GM23338 (cell line): ENCODE results near the gene NCR3LG1. TPM values are rescaled to one million over a fixed set of nuclear protein-coding genes. Genes with fewer than 3 reads are reported as not detected.

Experiments used
- NANOG ChIP-seq: IDR thresholded peaks from 2 replicates; pipeline ENCODE4 v1.6.1; 2016; ENCODE audit warnings: antibody characterized with exemption, borderline replicate concordance
- STAT1 ChIP-seq: IDR thresholded peaks from one replicate; pipeline ENCODE4 v1.6.1; 2016; ENCODE audit warnings: antibody characterized with exemption; ENCODE audit not compliant: unreplicated experiment
- ZNF114 ChIP-seq: fragments of 250-450 bp; sonication (Bioruptor Pico); IDR thresholded peaks from 2 replicates; pipeline ENCODE4 v1.5.0; 2020; ENCODE audit warnings: mild to moderate bottlenecking, moderate library complexity
- polyA plus RNA-seq: library from polyadenylated mRNA; unstranded; fragments of >200 nt; fragmentation: Nextera tagmentation; extraction: Ambion mirVana; gene quantifications from 2 replicates; pipeline ENCODE4 v1.2.1, GENCODE V29; 2016
- total RNA-seq: library from RNA; depleted of rRNA; stranded (reverse); fragments of >200 nt; shearing (Covaris generic); gene quantifications from 2 replicates; pipeline ENCODE4 v1.2.3, GENCODE V29; 2014
- TF ChIP-seq, protein P1 (sequence below): fragments of 250-450 bp; sonication (Bioruptor Pico); IDR thresholded peaks from 2 replicates; pipeline ENCODE4 v1.5.0; 2020; ENCODE audit warnings: mild to moderate bottlenecking, moderate library complexity
- TF ChIP-seq, protein P2 (sequence below), 2 experiments: fragments of 200-600 bp in 1 of 2; sonication (generic) in 1 of 2; conservative IDR thresholded peaks; 2 replicates each; pipeline versions ENCODE4 v1.5.1 to v1.6.1; 2016 to 2017; ENCODE audit warnings: antibody characterized with exemption in 2 of 2, low read depth in 2 of 2, mild to moderate bottlenecking in 2 of 2, moderate library complexity in 1 of 2
- TF ChIP-seq, protein P3 (sequence below): IDR thresholded peaks from one replicate; pipeline ENCODE4 v1.6.1; 2018; ENCODE audit warnings: antibody characterized with exemption; ENCODE audit not compliant: unreplicated experiment

Gene NCR3LG1
- total and polyA plus RNA-seq, 2 experiments from 2014 or later, result 0.15 to 1.9 TPM

DNA sequence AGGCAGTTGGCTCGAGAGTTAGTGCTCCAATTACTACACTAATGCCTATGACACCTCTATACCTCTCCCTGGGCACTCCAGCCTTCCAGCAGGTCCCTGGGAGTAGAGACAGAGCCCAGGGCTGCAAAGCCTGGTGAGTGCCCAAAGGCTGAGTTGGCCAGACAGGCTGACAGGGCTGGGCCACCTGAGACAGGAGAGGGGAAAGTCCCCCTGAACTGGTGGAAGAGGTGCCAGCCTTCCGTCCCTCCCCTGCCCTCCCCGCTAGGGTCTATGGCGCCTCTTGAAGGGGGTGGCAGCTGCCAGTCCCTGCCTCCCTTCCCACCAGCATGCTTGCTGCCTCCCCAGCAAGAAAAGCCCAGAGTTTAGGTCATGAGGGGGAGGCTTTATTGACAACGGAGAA lies 33.9 kb downstream of the NCR3LG1 start (continued):
- TF ChIP-seq, protein P1, sequence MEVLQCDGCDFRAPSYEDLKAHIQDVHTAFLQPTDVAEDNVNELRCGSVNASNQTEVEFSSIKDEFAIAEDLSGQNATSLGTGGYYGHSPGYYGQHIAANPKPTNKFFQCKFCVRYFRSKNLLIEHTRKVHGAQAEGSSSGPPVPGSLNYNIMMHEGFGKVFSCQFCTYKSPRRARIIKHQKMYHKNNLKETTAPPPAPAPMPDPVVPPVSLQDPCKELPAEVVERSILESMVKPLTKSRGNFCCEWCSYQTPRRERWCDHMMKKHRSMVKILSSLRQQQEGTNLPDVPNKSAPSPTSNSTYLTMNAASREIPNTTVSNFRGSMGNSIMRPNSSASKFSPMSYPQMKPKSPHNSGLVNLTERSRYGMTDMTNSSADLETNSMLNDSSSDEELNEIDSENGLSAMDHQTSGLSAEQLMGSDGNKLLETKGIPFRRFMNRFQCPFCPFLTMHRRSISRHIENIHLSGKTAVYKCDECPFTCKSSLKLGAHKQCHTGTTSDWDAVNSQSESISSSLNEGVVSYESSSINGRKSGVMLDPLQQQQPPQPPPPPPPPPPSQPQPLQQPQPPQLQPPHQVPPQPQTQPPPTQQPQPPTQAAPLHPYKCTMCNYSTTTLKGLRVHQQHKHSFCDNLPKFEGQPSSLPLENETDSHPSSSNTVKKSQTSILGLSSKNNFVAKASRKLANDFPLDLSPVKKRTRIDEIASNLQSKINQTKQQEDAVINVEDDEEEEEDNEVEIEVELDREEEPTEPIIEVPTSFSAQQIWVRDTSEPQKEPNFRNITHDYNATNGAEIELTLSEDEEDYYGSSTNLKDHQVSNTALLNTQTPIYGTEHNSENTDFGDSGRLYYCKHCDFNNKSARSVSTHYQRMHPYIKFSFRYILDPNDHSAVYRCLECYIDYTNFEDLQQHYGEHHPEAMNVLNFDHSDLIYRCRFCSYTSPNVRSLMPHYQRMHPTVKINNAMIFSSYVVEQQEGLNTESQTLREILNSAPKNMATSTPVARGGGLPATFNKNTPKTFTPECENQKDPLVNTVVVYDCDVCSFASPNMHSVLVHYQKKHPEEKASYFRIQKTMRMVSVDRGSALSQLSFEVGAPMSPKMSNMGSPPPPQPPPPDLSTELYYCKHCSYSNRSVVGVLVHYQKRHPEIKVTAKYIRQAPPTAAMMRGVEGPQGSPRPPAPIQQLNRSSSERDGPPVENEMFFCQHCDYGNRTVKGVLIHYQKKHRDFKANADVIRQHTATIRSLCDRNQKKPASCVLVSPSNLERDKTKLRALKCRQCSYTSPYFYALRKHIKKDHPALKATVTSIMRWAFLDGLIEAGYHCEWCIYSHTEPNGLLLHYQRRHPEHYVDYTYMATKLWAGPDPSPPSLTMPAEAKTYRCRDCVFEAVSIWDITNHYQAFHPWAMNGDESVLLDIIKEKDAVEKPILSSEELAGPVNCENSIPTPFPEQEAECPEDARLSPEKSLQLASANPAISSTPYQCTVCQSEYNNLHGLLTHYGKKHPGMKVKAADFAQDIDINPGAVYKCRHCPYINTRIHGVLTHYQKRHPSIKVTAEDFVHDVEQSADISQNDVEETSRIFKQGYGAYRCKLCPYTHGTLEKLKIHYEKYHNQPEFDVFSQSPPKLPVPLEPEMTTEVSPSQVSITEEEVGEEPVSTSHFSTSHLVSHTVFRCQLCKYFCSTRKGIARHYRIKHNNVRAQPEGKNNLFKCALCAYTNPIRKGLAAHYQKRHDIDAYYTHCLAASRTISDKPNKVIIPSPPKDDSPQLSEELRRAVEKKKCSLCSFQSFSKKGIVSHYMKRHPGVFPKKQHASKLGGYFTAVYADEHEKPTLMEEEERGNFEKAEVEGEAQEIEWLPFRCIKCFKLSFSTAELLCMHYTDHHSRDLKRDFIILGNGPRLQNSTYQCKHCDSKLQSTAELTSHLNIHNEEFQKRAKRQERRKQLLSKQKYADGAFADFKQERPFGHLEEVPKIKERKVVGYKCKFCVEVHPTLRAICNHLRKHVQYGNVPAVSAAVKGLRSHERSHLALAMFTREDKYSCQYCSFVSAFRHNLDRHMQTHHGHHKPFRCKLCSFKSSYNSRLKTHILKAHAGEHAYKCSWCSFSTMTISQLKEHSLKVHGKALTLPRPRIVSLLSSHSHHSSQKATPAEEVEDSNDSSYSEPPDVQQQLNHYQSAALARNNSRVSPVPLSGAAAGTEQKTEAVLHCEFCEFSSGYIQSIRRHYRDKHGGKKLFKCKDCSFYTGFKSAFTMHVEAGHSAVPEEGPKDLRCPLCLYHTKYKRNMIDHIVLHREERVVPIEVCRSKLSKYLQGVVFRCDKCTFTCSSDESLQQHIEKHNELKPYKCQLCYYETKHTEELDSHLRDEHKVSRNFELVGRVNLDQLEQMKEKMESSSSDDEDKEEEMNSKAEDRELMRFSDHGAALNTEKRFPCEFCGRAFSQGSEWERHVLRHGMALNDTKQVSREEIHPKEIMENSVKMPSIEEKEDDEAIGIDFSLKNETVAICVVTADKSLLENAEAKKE (CRISPR knock-in tag), result no peak
- TF ChIP-seq, protein P2, sequence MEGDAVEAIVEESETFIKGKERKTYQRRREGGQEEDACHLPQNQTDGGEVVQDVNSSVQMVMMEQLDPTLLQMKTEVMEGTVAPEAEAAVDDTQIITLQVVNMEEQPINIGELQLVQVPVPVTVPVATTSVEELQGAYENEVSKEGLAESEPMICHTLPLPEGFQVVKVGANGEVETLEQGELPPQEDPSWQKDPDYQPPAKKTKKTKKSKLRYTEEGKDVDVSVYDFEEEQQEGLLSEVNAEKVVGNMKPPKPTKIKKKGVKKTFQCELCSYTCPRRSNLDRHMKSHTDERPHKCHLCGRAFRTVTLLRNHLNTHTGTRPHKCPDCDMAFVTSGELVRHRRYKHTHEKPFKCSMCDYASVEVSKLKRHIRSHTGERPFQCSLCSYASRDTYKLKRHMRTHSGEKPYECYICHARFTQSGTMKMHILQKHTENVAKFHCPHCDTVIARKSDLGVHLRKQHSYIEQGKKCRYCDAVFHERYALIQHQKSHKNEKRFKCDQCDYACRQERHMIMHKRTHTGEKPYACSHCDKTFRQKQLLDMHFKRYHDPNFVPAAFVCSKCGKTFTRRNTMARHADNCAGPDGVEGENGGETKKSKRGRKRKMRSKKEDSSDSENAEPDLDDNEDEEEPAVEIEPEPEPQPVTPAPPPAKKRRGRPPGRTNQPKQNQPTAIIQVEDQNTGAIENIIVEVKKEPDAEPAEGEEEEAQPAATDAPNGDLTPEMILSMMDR (conservative IDR thresholded peaks at IDR 0.05; ENCODE audit: low read depth in 2 of 2), result no peak
- TF ChIP-seq, protein P3, sequence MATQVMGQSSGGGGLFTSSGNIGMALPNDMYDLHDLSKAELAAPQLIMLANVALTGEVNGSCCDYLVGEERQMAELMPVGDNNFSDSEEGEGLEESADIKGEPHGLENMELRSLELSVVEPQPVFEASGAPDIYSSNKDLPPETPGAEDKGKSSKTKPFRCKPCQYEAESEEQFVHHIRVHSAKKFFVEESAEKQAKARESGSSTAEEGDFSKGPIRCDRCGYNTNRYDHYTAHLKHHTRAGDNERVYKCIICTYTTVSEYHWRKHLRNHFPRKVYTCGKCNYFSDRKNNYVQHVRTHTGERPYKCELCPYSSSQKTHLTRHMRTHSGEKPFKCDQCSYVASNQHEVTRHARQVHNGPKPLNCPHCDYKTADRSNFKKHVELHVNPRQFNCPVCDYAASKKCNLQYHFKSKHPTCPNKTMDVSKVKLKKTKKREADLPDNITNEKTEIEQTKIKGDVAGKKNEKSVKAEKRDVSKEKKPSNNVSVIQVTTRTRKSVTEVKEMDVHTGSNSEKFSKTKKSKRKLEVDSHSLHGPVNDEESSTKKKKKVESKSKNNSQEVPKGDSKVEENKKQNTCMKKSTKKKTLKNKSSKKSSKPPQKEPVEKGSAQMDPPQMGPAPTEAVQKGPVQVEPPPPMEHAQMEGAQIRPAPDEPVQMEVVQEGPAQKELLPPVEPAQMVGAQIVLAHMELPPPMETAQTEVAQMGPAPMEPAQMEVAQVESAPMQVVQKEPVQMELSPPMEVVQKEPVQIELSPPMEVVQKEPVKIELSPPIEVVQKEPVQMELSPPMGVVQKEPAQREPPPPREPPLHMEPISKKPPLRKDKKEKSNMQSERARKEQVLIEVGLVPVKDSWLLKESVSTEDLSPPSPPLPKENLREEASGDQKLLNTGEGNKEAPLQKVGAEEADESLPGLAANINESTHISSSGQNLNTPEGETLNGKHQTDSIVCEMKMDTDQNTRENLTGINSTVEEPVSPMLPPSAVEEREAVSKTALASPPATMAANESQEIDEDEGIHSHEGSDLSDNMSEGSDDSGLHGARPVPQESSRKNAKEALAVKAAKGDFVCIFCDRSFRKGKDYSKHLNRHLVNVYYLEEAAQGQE, result no peak
- TF ChIP-seq NANOG (no peak), STAT1 (no peak), ZNF114 (CRISPR knock-in tag) (no peak)
